ENCODE measurements around the gene CRACDL.

Gene CRACDL

GRCh38 chr2:98935777-98936352, at the start of gene CRACDL:
Gene CRACDL (minus strand): TSS chr2:98936225. CDS start chr2:98846800, 89,425 bp downstream.
- no peak for DNase-seq (ENCODE audit: extremely low read depth in 1 of 2, low read depth in 1 of 2)

GRCh38 chr2:98975611-98976010, 39.6 kb upstream of the CRACDL start:
- no peak for DNase-seq (ENCODE audit: extremely low read depth in 1 of 2, low read depth in 1 of 2)

GRCh38 chr2:98972582-98973167, 36.6 kb upstream of the CRACDL start:
- DNase-seq (ENCODE audit: extremely low read depth in 1 of 2, low read depth in 1 of 2), result no peak

GRCh38 chr2:98959810-98960507, 23.9 kb upstream of the CRACDL start:
- DNase-seq (ENCODE audit: extremely low read depth in 1 of 2, low read depth in 1 of 2), result no peak

GRCh38 chr2:98952966-98953365, 16.9 kb upstream of the CRACDL start:
- no peak for DNase-seq (ENCODE audit: extremely low read depth in 1 of 2, low read depth in 1 of 2)

- no peak for DNase-seq (ENCODE audit: extremely low read depth in 1 of 2, low read depth in 1 of 2)
These were observed 13.1 kb upstream of the CRACDL start for GRCh38 chr2:98948956-98949739.

- DNase-seq (ENCODE audit: extremely low read depth in 1 of 2, low read depth in 1 of 2), result no peak
These were observed 11.5 kb upstream of the CRACDL start for GRCh38 chr2:98947554-98947953.

GRCh38 chr2:98946855-98947254, 10.8 kb upstream of the CRACDL start:
- no peak for DNase-seq (ENCODE audit: extremely low read depth in 1 of 2, low read depth in 1 of 2)

- no peak for DNase-seq (ENCODE audit: extremely low read depth in 1 of 2, low read depth in 1 of 2)
These were observed 8.8 kb upstream of the CRACDL start for GRCh38 chr2:98944775-98945174.

- no peak for DNase-seq (ENCODE audit: extremely low read depth in 1 of 2, low read depth in 1 of 2)
These were observed 4.1 kb upstream of the CRACDL start for GRCh38 chr2:98940102-98940501.

- DNase-seq (ENCODE audit: extremely low read depth in 1 of 2, low read depth in 1 of 2), result no peak
These were observed 1.9 kb upstream of the CRACDL start for GRCh38 chr2:98937906-98938305.

- DNase-seq (ENCODE audit: extremely low read depth in 1 of 2, low read depth in 1 of 2), result no peak
These were observed 627 bp upstream of the CRACDL start for GRCh38 chr2:98936353-98937351.

- no peak for DNase-seq (ENCODE audit: extremely low read depth in 1 of 2, low read depth in 1 of 2)
These were observed 784 bp downstream of the CRACDL start for GRCh38 chr2:98935111-98935770.

GRCh38 chr2:98932778-98933343, 3.2 kb downstream of the CRACDL start:
- DNase-seq (ENCODE audit: extremely low read depth in 1 of 2, low read depth in 1 of 2), result no peak

GRCh38 chr2:98932164-98932563, 3.9 kb downstream of the CRACDL start:
- DNase-seq (ENCODE audit: extremely low read depth in 1 of 2, low read depth in 1 of 2), result no peak

GRCh38 chr2:98931596-98931995, 4.4 kb downstream of the CRACDL start:
- DNase-seq (ENCODE audit: extremely low read depth in 1 of 2, low read depth in 1 of 2), result no peak

GRCh38 chr2:98929920-98930319, 6.1 kb downstream of the CRACDL start:
- no peak for DNase-seq (ENCODE audit: extremely low read depth in 1 of 2, low read depth in 1 of 2)

GRCh38 chr2:98928242-98928641, 7.8 kb downstream of the CRACDL start:
- no peak for DNase-seq (ENCODE audit: extremely low read depth in 1 of 2, low read depth in 1 of 2)

- no peak for DNase-seq (ENCODE audit: extremely low read depth in 1 of 2, low read depth in 1 of 2)
These were observed 9.0 kb downstream of the CRACDL start for GRCh38 chr2:98927027-98927426.

GRCh38 chr2:98926601-98927000, 9.4 kb downstream of the CRACDL start:
- DNase-seq (ENCODE audit: extremely low read depth in 1 of 2, low read depth in 1 of 2), result no peak
